HepG2 (cell line): ENCODE results near the gene CYP4F2. TPM values are rescaled to one million over a fixed set of nuclear protein-coding genes. Genes with fewer than 3 reads are reported as not detected.

ENCODE experiments used
- ATAC-seq: fragments of 200-7000 bp; cut with Tn5 transposase; 3 replicates; pipeline ENCODE4 v1.9.1; 2020; ENCODE audit warnings: mild to moderate bottlenecking, moderate library complexity
- BruUV-seq: library from RNA; stranded (reverse); fragments of 400-500 nt; replicated peaks from 2 replicates; lab custom pipeline; 2021; lab: Mats Ljungman, UMichigan
- CTCF ChIA-PET: fragments of 300-600 bp; formaldehyde crosslinking; extraction: SDS; loops from one replicate; lab custom pipeline; 2021; ENCODE audit warnings: low total read pairs, inconsistent platforms, low intra/inter-chr PET ratio; lab: Yijun Ruan, JAX
- POLR2A ChIA-PET: fragments of 350-600 bp; sonication (Branson Sonifier 250); formaldehyde crosslinking; loops from one replicate; lab custom pipeline; 2020; ENCODE audit warnings: antibody characterized with exemption, inconsistent platforms; lab: Yijun Ruan, JAX
- DNase-seq: peaks from one replicate; pipeline ENCODE4 v3.0.0-alpha.2; 2015; ENCODE audit warnings: low spot score
- FAIRE-seq: peaks from 3 replicates; lab custom pipeline; 2011; peaks lifted over from hg19 to GRCh38; lab: Jason Lieb, UNC
- H2AFZ ChIP-seq: one replicate; pipeline ENCODE4 v1.6.1; 2011; ENCODE audit warnings: low read length, inconsistent platforms
- H3K27ac ChIP-seq: fragments of 300-600 bp; 3 replicates; pipeline ENCODE4 v1.8.0; 2011; ENCODE audit warnings: mixed run types, mild to moderate bottlenecking, mixed read lengths, low read length, inconsistent platforms; ENCODE audit not compliant: insufficient read depth; ENCODE audit errors: extremely low read length
- H3K27me3 ChIP-seq, 2 experiments: fragments of 200-600 bp in 1 of 2; 2 replicates in 1 of 2; 3 replicates in 1 of 2; pipeline versions ENCODE4 v1.6.0 to v1.8.0; 2011; ENCODE audit warnings: low read length in 2 of 2, mild to moderate bottlenecking in 2 of 2, moderate library complexity in 2 of 2, inconsistent platforms in 1 of 2; ENCODE audit not compliant: insufficient read depth in 2 of 2, control insufficient read depth in 1 of 2
- H3K36me3 ChIP-seq, 2 experiments: fragments of 200-600 bp in 1 of 2; replicated peaks in 1 of 2; 2 replicates in 1 of 2; 3 replicates in 1 of 2; pipeline versions ENCODE4 v1.5.1 to v1.8.0; 2011; ENCODE audit warnings: low read length in 2 of 2, inconsistent platforms in 1 of 2; ENCODE audit not compliant: insufficient read depth in 2 of 2, control insufficient read depth in 1 of 2
- H3K4me1 ChIP-seq: 2 replicates; pipeline ENCODE4 v1.5.1; 2012; ENCODE audit warnings: low read length, inconsistent platforms; ENCODE audit not compliant: insufficient read depth
- H3K4me2 ChIP-seq: 2 replicates; pipeline ENCODE4 v1.6.0; 2011; ENCODE audit warnings: low read depth, low read length, inconsistent platforms
- H3K4me3 ChIP-seq, 3 experiments: fragments of 200-600 bp in 1 of 3; sonication (generic), shearing (Covaris generic) in 1 of 3; replicated peaks in 1 of 3; 2 replicates each; pipeline ENCODE4 v1.5.1; 2011 to 2016; ENCODE audit warnings: low read length in 3 of 3, inconsistent platforms in 2 of 3, low read depth in 2 of 3, mild to moderate bottlenecking in 2 of 3, control low read depth in 1 of 3, mixed read lengths in 1 of 3; ENCODE audit not compliant: insufficient read depth in 1 of 3
- H3K79me2 ChIP-seq: one replicate; pipeline ENCODE4 v1.6.1; 2011; ENCODE audit warnings: low read length, inconsistent platforms; ENCODE audit not compliant: insufficient read depth
- H3K9ac ChIP-seq: 2 replicates; pipeline ENCODE4 v1.6.0; 2011; ENCODE audit warnings: mild to moderate bottlenecking, low read depth, low read length, inconsistent platforms; ENCODE audit not compliant: insufficient read depth
- H3K9me3 ChIP-seq: 2 replicates; pipeline ENCODE4 v1.5.1; 2012; ENCODE audit warnings: mild to moderate bottlenecking, low read length
- H4K20me1 ChIP-seq: 2 replicates; pipeline ENCODE4 v1.6.0; 2011; ENCODE audit warnings: inconsistent platforms, mild to moderate bottlenecking, low read length, moderate library complexity; ENCODE audit not compliant: insufficient read depth
- ARID5B ChIP-seq: IDR thresholded peaks from 2 replicates; pipeline ENCODE4 v1.4.0; 2020; ENCODE audit warnings: mild to moderate bottlenecking, missing genetic modification reagents
- GPN1 ChIP-seq: sonication (generic); formaldehyde crosslinking; IDR thresholded peaks from 2 replicates; pipeline ENCODE4 v1.5.1; 2020; ENCODE audit warnings: missing genetic modification reagents, borderline replicate concordance
- HNRNPH1 ChIP-seq: fragments of 200-400 bp; formaldehyde crosslinking; optimal IDR thresholded peaks from 2 replicates; pipeline ENCODE3; 2017; ENCODE audit warnings: mild to moderate bottlenecking, low read depth, low read length
- IRF9 ChIP-seq: sonication (generic); formaldehyde crosslinking; IDR thresholded peaks from 2 replicates; pipeline ENCODE4 v1.8.0; 2022; ENCODE audit warnings: missing genetic modification reagents, mild to moderate bottlenecking, borderline replicate concordance
- JDP2 ChIP-seq: sonication (generic); formaldehyde crosslinking; IDR thresholded peaks from 2 replicates; pipeline ENCODE4 v1.8.1; 2022; ENCODE audit warnings: missing genetic modification reagents, borderline replicate concordance
- KLF16 ChIP-seq, 2 experiments: sonication (generic) in 1 of 2; formaldehyde crosslinking in 1 of 2; IDR thresholded peaks; 2 replicates each; pipeline versions ENCODE4 v1.6.1 to v1.8.0; 2016 to 2023; ENCODE audit warnings: missing genetic modification reagents in 2 of 2, missing compliant biosample characterization in 1 of 2
- MLLT10 ChIP-seq: sonication (generic); formaldehyde crosslinking; IDR thresholded peaks from 2 replicates; pipeline ENCODE4 v1.4.0; 2020; ENCODE audit warnings: missing genetic modification reagents
- NFYB ChIP-seq: sonication (generic); formaldehyde crosslinking; IDR thresholded peaks from 2 replicates; pipeline ENCODE4 v1.4.0; 2020; ENCODE audit warnings: missing genetic modification reagents
- PCBP1 ChIP-seq: fragments of 200-400 bp; formaldehyde crosslinking; IDR thresholded peaks from 2 replicates; pipeline ENCODE4 v1.6.1; 2017; ENCODE audit warnings: mild to moderate bottlenecking, low read depth, low read length, borderline replicate concordance
- SMARCC2 ChIP-seq: fragments of 450-650 bp; IDR thresholded peaks from 2 replicates; pipeline ENCODE4 v1.6.1; 2017; ENCODE audit warnings: antibody characterized with exemption, mild to moderate bottlenecking
- SNAI1 ChIP-seq: sonication (generic); formaldehyde crosslinking; IDR thresholded peaks from 2 replicates; pipeline ENCODE4 v1.5.0; 2020; ENCODE audit warnings: mild to moderate bottlenecking, missing genetic modification reagents, borderline replicate concordance
- ZFX ChIP-seq: sonication (generic); formaldehyde crosslinking; IDR thresholded peaks from 2 replicates; pipeline ENCODE4 v1.4.0; 2020; ENCODE audit warnings: mild to moderate bottlenecking, low read depth, missing genetic modification reagents, moderate library complexity
- ZHX1 ChIP-seq: sonication (generic); formaldehyde crosslinking; IDR thresholded peaks from 2 replicates; pipeline ENCODE4 v1.8.1; 2022; ENCODE audit warnings: low read depth, mild to moderate bottlenecking, missing genetic modification reagents
- ZNF282 ChIP-seq: fragments of 450-650 bp; IDR thresholded peaks from 2 replicates; pipeline ENCODE4 v1.6.1; 2018; ENCODE audit not compliant: partially characterized antibody
- ZNF512 ChIP-seq: sonication (generic); formaldehyde crosslinking; IDR thresholded peaks from 2 replicates; pipeline ENCODE4 v1.4.0; 2020; ENCODE audit warnings: mild to moderate bottlenecking, missing genetic modification reagents
- ZNF737 ChIP-seq: sonication (generic); formaldehyde crosslinking; IDR thresholded peaks from 2 replicates; pipeline ENCODE4 v1.5.0; 2020; ENCODE audit warnings: missing genetic modification reagents, mild to moderate bottlenecking, borderline replicate concordance
- WGBS: methylation state at CpG from one replicate; pipeline ENCODE4 v1.1.6; 2017; ENCODE audit warnings: low lambda C conversion rate; 5-methylcytosine and 5-hydroxymethylcytosine counted together
- in situ Hi-C: cut with HindIII; loops from 2 replicates; pipeline ENCODE4 v1.10.0; 2017; ENCODE audit warnings: low pct_unique_long_range_greater_than_20kb; ENCODE audit not compliant: extremely low pct_ligation_motif_present
- intact Hi-C: fragments of 100-400 bp; cut with micrococcal nuclease; formaldehyde crosslinking; loops from one replicate; pipeline ENCODE4 v1.10.0; 2022; ENCODE audit not compliant: unreplicated experiment
- polyA plus RNA-seq, 8 experiments: library from polyadenylated mRNA; depleted of rRNA in 3 of 8; stranded (reverse) in 7 of 8; unstranded in 1 of 8; fragments of >200 nt; fragmentation: Illumina TruSeq in 4 of 8; extraction: Trizol in 4 of 8; gene quantifications; 2 replicates each; pipeline versions ENCODE4 v1.2.1 to v1.2.3, GENCODE V29; 2011 to 2016; ENCODE audit warnings: low read depth in 4 of 8, missing spikeins in 1 of 8, mixed read lengths in 1 of 8; ENCODE audit not compliant: insufficient read depth in 1 of 8
- total RNA-seq, 5 experiments: library from RNA; depleted of rRNA; stranded (reverse); fragments of >200 nt; fragmentation: Illumina TruSeq; extraction: Trizol; gene quantifications; 2 replicates each; pipeline ENCODE4 v1.2.3, GENCODE V29; 2016; ENCODE audit warnings: low read depth in 1 of 5

CYP4F2 gene
- total and polyA plus RNA-seq, 2 of the 13 experiments (the other 11 are each of a cell fraction or from before 2014, with no cell fraction given), result 3.7 to 3.9 TPM

GRCh38 chr19:15895876-15896430, 1.9 kb downstream of the CYP4F2 start:
- peaks cover 34% of the 10 kb centered on the region for H3K4me1 ChIP-seq
- H3K27ac ChIP-seq, result no peak overlapping the region
- no peak overlapping the region for H3K9ac ChIP-seq
- H3K27me3 ChIP-seq, result no peaks in the 10 kb centered on the region
- no peaks in the 10 kb centered on the region for H3K9me3 ChIP-seq
- no peaks in the 10 kb centered on the region for H4K20me1 ChIP-seq
- ATAC-seq (no peak), FAIRE-seq (no peak), DNase-seq (no peak)
- H2AFZ ChIP-seq, result no peak overlapping the region
- no TSS peak for BruUV-seq
- in situ Hi-C loops (no loop called here), intact Hi-C loops (no loop called here)
- no peak overlapping the region for H3K4me3 ChIP-seq
- ChIA-PET POLR2A (no interaction called here), CTCF (no interaction called here)
- H3K79me2 ChIP-seq, result no peaks in the 10 kb centered on the region
- H3K4me2 ChIP-seq, result no peak overlapping the region
- H3K36me3 ChIP-seq, result no peaks in the 10 kb centered on the region
- 67% methylated on average over 4 of the region's 4 CpGs for WGBS
- TF ChIP-seq GPN1, result no peak
- TF ChIP-seq ZHX1 (CRISPR knock-in tag), result no peak
- no peak for TF ChIP-seq MLLT10
- no peak for TF ChIP-seq ZNF737
- TF ChIP-seq SNAI1 (CRISPR knock-in tag), result no peak
- TF ChIP-seq ARID5B (CRISPR knock-in tag), result no peak
- TF ChIP-seq HNRNPH1, result no peak
- no peak for TF ChIP-seq ZFX
- no peak for TF ChIP-seq SMARCC2
- no peak for TF ChIP-seq KLF16 (CRISPR knock-in tag; IDR thresholded peaks at IDR 0.05)
- no peak for TF ChIP-seq PCBP1
- TF ChIP-seq JDP2 (CRISPR knock-in tag), result no peak
- no peak for TF ChIP-seq ZNF512 (CRISPR knock-in tag)
- no peak for TF ChIP-seq IRF9 (CRISPR knock-in tag)
- no peak for TF ChIP-seq NFYB
- TF ChIP-seq ZNF282, result no peak
